CMK (cell line): ENCODE results near the gene SLC4A2.
"Not testable (repeated sequence)": the region's sequence is repeated elsewhere in the genome, so short reads cannot be mapped to it uniquely, and the experiment has no call there.

Experiments used
- DNase-seq: peaks from one replicate; pipeline ENCODE4 v3.0.0-alpha.2; 2010; ENCODE audit warnings: low read depth

SLC4A2 gene

DNA sequence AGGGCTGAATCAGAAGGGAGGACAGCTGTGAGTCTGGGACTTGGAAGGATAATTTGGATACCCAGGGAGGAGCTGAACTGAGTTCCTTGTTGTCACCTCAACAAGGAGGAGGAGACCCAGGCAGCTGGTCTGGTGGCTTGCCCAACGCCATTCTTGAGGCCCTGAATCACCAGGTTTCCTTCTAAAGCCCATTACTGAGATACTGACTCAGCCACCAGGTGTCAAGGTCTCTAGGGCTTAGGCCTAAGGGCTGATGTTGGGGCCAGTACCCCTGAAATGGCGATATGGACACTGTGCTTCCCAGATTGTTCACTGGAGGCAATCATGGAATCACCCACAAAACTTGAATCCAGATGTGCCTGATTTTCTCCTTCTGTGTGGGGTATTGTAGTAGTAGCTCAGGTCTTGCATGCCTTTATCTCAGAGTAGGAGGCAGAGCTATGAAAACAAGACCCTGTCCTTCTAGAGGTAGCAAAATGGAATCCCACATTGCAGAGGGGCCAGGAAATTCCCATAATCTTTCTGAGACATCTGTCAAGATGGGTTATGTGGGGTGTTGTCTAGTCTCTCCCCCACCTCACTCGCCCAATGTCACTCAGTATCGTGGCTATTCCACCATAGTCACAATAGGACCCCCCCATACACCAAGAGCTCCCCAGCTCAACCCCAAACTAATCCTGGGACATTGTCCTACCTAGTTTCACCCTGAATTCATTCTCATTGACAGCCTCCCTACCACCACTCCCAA is 33.3 kb upstream of the SLC4A2 start:
- DNase-seq = no peak

DNA sequence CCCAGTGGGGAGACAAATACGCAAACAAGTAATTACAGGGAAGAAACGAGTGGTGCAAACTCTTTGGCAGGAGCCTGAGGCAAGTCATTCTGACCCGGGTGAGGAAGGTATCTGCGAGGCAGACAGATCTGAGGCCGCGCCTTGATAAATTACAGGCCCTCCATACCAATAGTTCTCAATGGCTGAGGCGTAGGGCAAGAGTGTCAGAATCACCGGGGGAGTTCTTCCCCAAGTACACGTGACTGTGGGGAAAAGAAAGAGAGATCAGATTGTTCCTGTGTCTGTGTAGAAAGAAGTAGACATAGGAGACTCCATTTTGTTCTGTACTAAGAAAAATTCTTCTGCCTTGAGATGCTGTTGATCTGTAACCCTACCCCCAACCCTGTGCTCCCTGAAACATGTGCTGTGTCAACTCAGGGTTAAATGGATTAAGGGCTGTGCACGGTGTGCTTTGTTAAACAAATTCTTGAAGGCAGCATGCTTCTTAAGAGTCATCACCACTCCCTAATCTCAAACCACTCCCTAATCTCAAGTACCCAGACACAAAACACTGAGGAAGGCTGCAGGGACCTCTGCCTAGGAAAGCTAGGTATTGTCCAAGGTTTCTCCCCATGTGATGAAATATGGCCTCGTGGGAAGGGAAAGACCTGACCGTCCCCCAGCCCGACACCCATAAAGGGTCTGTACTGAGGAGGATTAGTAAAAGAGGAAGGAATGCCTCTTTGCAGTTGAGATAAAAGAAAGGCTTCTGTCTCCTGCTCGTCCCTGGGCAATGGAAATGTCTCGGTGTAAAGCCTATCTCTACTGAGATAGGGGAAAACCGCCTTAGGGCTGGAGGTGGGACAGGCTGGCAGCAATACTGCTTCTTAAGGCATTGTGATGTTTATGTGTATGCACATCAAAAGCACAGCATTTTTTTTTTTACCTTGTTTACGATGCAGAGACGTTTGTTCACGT is 32.3 kb upstream of the SLC4A2 start:
- not testable (repeated sequence) for DNase-seq

DNA sequence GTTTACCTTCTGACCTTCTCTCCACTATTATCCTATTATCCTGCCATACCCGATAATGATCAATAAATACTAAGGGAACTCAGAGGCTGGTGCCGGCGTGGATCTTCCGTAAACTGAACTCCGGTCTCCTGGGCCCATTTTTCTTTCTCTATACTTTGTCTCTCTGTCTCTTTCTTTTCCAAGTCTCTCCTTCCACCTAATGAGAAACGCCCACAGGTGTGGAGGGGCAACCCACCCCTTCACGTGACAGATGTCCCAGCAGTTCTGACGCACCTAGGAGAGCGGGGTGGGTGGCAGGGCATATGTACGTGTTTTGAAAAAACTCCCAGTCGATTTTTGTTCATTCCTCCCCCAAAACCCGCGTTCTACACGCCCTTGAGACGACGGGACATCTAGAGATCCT is 31.7 kb upstream of the SLC4A2 start:
- DNase-seq = not testable (repeated sequence)

DNA sequence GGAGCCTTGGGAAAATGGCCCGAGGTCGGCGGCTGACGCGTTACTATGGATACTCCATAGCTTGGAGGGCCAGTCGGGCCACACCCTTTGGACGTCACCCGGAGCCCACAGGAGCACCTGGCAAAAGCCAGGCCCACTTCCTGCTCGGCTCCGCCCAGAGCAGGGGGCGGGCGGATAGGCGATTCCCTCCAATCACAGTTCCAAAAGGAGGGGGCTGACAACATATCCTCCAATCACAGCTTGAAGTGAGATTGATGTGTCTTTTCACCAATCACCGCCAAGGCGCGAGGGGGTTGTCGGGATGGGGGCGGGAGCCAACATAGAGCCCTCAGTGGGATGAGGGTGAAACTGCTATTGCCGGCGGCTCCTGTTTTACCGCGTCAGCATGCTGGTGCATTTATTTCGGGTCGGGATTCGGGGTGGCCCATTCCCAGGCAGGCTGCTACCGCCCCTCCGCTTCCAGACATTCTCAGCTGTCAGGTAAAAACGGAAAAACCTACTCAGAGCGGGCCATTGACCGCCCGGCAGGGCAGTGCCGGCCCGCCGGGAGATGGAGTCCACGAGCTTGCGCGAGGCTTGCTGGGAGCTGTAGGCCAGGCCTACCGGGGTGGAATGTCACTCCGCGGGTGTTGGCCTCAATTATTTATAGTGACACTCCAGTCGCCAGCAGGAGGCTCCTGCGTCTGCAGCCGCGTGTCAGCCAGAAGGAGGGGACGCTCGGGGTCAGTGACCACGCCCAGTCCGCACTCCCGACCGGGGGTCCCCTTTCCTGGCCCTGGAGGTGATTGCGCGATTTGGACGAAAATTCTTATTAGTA is 31.1 kb upstream of the SLC4A2 start, which contains the start of gene ABCB8:
Gene ABCB8, plus strand, starts transcription at position 320 of the 817 bp plus-strand sequence. Its CDS starts 66 bp downstream, at position 386.
- DNase-seq = peak; percentile 95

DNA sequence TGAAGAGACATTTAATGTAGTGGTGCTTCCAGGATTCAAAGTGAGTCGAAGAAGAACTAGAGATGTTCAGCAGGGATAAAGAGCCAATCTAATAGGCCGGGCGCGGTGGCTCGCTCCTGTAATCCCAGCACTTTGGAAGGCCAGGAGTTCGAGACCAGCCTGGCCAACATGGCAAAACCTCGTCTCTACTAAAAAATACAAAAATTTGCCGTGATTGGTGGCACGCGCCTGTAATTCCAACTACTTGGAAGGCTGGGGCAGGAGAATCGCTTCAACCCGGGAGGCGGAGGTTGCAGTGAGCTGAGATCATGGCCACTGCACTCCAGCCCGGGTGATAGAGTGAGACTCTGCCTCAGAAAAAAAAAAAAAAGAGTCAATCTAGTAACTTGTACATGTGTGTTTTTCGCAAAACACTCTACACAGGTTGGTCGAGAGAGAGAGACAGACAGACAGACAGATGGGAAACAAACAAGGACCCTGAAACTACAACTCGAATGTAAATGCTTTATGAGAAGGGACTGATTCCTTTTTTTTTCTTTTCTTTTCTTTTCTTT is 30.4 kb upstream of the SLC4A2 start:
- DNase-seq = no peak

DNA sequence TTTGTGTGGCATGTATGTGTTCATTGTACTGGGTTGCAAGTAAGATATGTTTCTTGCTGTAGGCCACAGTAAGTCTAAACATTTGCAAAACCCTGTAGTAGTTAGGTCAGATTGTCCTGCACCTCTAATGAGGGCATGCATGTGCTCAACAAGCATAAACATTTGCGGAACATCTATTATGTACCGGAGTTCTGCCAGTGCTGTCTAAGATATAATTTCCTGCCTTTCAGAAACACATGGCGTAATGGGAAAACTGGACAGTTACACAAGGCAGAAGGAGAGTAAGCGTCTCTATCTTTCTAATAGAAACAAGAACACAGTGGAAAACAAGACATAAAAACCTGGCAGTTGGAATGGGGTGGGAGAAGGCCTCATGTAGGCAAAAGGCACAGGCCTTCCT is 28.4 kb upstream of the SLC4A2 start:
- DNase-seq = no peak

DNA sequence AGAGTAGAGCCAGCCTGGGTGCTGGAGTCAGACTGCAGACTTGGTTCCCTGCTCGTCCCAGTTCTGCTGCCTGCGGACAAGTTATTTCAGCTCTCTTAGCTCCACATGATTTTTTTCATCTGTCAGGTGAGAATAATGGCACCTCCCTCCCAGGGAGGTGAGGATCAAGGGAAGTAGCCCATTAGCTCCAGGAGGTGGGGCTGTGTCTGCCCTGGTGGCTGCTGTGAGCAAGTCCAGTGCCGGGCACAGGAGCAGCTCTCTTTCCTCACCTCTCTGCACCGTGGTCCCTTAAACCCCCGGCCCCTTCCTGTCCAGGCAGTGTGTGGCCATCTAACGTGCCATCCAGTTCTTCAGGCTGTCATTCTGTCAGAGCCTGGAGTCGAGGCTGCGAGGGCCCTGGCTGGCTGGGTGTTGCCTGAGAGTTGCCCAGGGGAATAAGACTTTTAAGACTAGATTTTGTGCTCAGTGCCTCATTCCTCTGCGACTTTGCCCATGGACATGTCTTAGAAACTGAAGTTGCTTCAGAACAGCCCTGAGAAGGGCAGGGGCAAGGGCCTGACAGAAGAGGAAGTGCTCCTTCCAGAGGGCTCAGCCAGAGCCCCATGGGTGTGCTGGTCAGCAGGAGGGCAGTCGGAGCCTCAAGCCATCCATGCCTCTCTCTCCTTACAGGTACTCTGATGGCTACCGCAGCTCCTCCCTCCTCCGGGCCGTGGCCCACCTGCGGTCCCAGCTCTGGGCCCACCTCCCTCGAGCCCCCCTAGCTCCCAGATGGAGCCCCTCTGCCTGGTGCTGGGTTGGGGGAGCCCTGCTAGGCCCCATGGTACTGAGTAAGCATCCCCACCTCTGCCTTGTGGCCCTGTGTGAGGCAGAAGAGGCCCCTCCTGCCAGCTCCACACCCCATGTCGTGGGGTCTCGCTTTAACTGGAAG is 26.2 kb upstream of the SLC4A2 start:
- no peak for DNase-seq

DNA sequence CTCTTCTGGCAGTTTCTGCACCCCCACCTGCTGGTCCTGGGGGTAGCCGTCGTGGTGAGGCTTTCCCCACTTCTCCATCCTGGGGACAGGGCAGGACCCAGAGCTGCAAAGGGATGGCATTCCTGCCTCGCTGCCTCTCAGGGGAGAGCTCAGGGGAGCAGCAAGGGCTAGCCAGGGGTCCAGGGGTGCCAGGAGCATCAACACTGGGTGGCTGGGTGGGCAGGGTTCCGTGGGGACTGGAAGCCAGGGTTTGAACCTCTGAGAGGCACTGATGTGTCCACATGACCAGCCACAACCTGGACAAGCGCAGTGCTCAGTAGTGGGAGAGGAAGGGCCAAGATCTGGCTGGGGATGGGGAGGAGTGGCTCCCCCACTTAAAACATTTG is 25.5 kb upstream of the SLC4A2 start:
- no peak for DNase-seq

DNA sequence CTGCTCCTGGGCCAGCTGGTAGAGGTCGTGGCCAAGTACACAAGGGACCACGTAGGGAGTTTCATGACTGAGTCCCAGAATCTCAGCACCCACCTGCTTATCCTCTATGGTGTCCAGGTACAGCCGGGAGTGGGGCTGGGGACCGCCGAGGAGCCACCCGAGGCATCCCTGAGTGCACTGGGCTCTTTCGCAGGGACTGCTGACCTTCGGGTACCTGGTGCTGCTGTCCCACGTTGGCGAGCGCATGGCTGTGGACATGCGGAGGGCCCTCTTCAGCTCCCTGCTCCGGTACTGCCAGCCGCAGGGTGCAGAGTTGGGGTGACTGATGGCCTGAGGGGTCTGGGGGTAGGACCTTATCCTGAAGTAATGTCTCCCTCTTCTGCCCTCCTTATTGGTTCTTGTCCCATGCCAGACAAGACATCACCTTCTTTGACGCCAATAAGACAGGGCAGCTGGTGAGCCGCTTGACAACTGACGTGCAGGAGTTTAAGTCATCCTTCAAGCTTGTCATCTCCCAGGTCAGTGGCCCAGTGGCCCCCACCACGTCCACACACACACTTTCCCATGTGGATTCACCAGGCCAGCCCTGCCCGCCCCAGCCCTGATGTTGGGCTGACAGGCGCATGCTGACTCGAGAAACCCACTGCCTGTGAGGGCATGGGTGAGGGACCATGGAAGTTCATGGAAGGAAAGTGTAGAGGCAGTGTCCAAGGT is 24.9 kb upstream of the SLC4A2 start:
- DNase-seq = no peak

DNA sequence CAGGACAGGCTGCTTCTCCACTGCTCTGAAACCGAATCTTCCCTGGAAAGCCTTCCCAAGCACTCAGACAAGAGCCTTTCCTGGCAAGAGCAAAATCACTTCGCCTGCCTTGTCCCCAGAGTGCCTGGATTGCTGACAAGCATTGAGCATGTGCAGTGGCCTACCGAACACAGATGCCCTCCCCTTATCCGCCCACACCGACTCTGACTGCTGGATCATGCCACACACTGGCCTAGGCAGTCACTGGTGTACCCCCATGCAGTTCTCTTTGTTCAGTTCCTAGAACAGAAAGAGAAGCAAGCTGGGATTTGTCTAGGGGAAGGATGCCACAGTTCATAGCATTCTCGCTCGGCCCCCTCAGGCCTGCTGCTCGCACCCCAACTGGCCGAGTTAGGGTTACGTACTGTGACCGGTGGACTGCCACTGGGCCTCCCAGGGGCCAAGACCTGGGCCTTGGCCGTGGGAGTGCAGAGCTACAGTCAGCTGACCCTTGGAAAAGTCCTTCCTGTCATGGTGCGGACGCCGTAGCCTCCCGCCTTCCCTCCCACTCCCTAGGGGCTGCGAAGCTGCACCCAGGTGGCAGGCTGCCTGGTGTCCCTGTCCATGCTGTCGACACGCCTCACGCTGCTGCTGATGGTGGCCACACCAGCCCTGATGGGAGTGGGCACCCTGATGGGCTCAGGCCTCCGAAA is 24.2 kb upstream of the SLC4A2 start:
- DNase-seq = no peak

DNA sequence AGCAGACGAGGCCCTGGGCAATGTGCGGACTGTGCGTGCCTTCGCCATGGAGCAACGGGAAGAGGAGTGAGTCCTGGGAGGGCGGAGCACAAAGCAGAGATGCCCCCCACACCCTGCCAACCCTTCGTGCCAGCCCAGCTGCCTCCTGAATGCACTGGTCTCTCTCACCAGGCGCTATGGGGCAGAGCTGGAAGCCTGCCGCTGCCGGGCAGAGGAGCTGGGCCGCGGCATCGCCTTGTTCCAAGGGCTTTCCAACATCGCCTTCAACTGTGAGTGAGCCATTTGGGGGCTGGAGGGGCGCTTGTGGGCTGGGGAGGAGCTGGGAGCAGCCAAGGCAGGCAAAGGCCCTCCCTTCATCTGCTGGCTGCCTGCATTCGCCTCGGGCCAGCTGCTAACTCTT is 23.5 kb upstream of the SLC4A2 start:
- no peak for DNase-seq

DNA sequence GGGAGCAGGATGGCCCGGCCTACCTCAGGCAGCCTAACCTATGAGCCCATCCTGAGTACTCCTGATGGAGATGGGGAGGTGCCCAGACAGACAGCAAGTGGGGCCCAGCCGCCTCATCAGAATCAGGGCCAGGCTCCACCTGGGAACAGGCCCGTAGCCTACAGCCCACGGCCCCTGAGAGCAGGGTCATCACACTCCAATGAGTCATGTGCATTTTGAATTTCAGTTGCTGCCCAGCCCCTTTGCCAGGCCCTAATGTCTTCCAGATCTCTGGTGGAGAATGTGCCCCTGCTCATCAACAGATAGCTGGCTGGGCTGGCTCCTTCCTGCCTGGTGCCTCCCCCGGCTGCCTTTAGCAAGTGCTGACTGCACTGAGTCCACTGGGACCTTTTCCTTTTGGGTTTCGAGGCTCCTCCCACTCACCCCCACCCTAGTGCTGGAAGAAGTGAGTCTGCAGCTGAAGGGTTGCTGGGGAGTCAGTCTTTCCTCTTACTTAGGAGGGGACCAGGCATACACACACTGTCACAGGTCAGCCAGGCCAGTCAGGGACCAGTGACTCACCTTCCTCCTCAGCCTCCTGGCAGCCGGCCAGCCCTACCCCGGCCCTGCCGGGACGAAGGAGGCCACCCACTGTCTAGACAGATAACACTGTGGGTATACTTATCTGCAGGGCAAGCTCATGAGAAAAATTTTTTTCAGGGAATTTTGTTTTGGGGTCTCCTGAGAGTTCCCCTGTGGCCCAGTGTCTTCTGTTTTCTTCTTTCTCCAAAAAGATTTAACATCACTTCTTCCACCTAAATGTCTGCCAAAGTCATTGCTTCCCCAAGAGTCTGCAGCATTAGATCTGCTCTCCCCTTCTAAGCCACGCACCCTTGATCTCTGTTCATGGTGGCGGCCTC is 20.2 kb upstream of the SLC4A2 start:
- DNase-seq = peak; percentile 92

DNA sequence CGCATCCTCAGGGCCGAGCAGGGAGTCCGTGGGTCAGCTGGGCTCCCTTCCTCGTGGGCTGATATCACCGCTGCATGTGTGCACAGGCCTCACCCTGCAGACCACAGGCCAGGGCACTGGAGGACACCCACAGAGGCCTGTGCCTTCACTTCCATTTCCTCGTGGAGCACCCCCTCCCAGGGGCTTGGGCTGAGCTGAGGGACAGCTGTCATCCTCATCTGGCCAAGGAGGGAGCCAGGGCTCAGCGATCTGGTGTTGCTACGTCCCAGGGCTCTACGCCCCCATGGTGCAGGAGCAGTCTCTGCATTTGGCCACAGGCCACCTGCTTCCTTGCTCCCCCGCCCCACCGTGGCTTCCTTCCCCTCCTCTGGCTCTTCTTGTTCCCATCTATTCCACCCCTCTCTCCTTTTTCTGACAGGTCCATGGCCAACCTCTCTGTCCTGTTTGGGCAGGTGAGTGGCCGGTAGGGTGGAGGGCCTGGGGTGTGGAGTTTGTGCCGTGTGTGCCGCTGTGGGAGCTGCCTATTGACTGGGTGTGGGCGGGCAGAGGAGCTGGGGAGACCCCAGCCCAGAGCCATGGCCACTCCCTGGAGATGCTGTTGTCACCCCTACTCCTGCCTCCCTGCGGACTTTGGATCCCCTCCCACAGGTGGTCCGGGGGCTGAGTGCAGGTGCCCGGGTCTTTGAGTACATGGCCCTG is 19.4 kb upstream of the SLC4A2 start:
- no peak for DNase-seq

DNA sequence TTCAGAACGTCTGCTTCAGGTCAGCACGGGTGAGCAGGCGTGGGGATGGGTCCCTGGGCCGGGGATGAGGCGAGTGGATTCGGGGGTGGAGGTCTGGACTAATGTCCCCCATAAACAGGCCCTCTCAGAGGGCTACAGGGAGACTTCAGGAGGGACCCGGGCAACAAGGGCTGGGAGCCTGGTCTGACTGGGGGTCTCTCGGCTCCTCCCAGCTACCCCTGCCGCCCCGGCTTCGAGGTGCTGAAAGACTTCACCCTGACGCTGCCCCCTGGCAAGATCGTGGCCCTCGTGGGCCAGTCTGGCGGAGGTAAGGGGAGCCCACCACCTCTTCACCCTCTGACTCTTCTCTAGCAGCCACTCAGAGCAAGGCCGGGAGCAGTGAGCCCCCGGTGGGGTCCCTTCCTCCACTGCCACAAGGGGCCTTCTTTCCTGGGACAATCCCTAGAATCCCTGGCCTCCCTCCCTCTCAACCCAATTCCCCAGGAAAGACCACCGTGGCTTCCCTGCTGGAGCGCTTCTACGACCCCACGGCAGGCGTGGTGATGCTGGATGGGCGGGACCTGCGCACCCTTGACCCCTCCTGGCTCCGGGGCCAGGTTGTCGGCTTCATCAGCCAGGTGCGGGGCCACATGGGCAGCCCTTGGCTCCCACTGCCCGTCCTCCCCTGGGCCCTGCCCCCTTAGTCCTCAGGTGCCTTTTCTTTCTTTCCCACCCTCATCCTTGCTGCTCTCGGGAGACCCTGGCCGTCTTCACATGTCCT is 18.6 kb upstream of the SLC4A2 start:
- no peak for DNase-seq

DNA sequence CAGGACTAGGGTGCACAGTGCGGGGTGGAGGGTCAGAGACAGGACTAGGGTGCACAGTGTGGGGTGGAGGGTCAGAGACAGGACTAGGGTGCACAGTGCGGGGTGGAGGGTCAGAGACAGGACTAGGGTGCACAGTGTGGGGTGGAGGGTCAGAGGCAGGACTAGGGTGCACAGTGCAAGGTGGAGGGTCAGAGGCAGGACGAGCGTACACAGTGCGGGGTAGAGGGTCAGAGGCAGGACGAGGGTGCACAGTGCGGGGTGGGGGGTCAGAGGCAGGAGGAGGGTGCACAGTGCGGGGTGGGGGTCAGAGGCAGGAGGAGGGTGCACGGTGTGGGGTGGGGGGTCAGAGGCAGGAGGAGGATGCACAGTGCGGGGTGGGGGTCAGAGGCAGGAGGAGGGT is 15.9 kb upstream of the SLC4A2 start:
- not testable (repeated sequence) for DNase-seq

DNA sequence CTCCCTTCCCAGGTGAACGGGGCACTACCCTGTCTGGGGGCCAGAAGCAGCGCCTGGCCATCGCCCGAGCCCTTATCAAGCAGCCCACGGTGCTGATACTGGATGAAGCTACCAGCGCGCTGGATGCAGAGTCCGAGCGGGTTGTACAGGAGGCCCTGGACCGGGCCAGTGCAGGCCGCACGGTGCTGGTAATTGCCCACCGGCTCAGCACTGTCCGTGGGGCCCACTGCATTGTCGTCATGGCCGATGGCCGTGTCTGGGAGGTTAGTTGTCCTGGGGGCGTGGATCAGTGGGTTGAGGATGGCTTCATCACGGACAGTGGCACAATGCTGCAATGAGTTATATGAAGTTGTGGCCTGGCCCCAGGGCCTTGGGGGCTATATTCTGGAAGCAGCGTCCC is 15.4 kb upstream of the SLC4A2 start:
- DNase-seq = no peak

DNA sequence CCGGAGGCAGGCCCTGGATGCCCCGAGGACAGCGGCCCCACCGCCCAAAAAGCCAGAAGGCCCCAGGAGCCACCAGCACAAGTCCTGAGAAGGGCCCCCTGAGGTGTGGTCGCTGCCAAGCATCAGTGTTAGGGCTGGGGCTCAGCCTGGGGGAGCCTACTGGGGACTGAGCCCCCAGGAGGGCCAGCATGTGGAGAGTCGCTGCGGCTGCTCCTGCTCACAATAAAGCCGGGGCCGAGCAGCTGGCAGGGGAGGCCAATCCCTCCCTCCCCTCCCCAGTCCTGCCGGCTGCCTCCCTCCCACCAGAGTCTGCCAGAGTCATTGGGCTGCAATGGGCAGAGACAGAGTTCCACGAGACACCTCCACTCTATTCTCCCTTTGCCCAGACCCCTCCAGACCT is 14.1 kb upstream of the SLC4A2 start:
- DNase-seq = no peak
